C1 segment of cervical spinal cord (tissue), 14 donors: ENCODE results near the gene CBR1.

ENCODE experiments used
- DNase-seq, 14 donors: peaks; one replicate each; lab custom pipeline; 2025; lab: John Stamatoyannopoulos, UW

Gene CBR1

GRCh38 chr21:36048357-36048756, 21.5 kb upstream of the CBR1 start:
- DNase-seq: no peak

- DNase-seq: no peak
Measured at GRCh38 chr21:36052860-36053714, 16.7 kb upstream of the CBR1 start.

- no peak for DNase-seq
Measured at GRCh38 chr21:36053715-36054062, 16.1 kb upstream of the CBR1 start.

- peak in 1 of 14 donors; percentile 37 for DNase-seq
Measured at GRCh38 chr21:36055551-36055950, 14.3 kb upstream of the CBR1 start.

- peak in 2 of 14 donors; percentile 64 to 82 for DNase-seq
Measured at GRCh38 chr21:36059823-36060158, 10.0 kb upstream of the CBR1 start.

- DNase-seq: peak; percentile 54 to 96 (median 91)
Measured at GRCh38 chr21:36060159-36060921, 9.5 kb upstream of the CBR1 start, which contains the start of gene SETD4. TSS of gene SETD4 (minus strand) at chr21:36060526. CDS start at chr21:36058888, 1,638 bp downstream.

GRCh38 chr21:36061445-36061844, 8.4 kb upstream of the CBR1 start:
- no peak for DNase-seq

- no peak for DNase-seq
Measured at GRCh38 chr21:36063375-36064084, 6.3 kb upstream of the CBR1 start.

GRCh38 chr21:36064085-36064460, 5.8 kb upstream of the CBR1 start:
- DNase-seq: no peak

GRCh38 chr21:36065497-36066036, 4.3 kb upstream of the CBR1 start:
- no peak for DNase-seq

GRCh38 chr21:36068748-36069398, 951 bp upstream of the CBR1 start:
- DNase-seq: no peak

- DNase-seq: no peak
Measured at GRCh38 chr21:36070999-36071398, 1.2 kb downstream of the CBR1 start.

- peak in 1 of 14 donors; percentile 51 for DNase-seq
Measured at GRCh38 chr21:36072453-36073162, 2.8 kb downstream of the CBR1 start.

- peak in 6 of 14 donors; percentile 15 to 39 (median 34) for DNase-seq
Measured at GRCh38 chr21:36073181-36073580, 3.4 kb downstream of the CBR1 start.

GRCh38 chr21:36073911-36074310, 4.1 kb downstream of the CBR1 start:
- peak in 1 of 14 donors; percentile 47 for DNase-seq

- DNase-seq: peak in 12 of 14 donors; percentile 21 to 89 (median 44)
Measured at GRCh38 chr21:36075171-36075570, 5.3 kb downstream of the CBR1 start.

GRCh38 chr21:36075953-36076352, 6.1 kb downstream of the CBR1 start:
- no peak for DNase-seq

GRCh38 chr21:36076878-36077655, 7.2 kb downstream of the CBR1 start:
- DNase-seq: no peak

GRCh38 chr21:36077758-36078157, 7.9 kb downstream of the CBR1 start:
- no peak for DNase-seq
